HEK293T (cell line): ENCODE measurements around the gene COL26A1.

Experiments used
- CTCF ChIA-PET: fragments of 350-600 bp; formaldehyde crosslinking; extraction: SDS; loops from one replicate; lab custom pipeline; 2021; ENCODE audit warnings: antibody characterized with exemption, inconsistent platforms; lab: Yijun Ruan, JAX
- POLR2A ChIA-PET: fragments of 350-600 bp; formaldehyde crosslinking; extraction: SDS; loops from one replicate; lab custom pipeline; 2020; ENCODE audit warnings: antibody characterized with exemption, inconsistent platforms; lab: Yijun Ruan, JAX
- DNase-seq: peaks from one replicate; pipeline ENCODE4 v3.0.0; 2012; ENCODE audit warnings: mixed read lengths; ENCODE audit errors: extremely low spot score
- ARNT ChIP-seq: fragments of 450-650 bp; IDR thresholded peaks from 2 replicates; pipeline ENCODE4 v1.6.1; 2017; ENCODE audit warnings: mild to moderate bottlenecking
- BHLHE40 ChIP-seq: fragments of 450-650 bp; IDR thresholded peaks from 2 replicates; pipeline ENCODE4 v1.6.1; 2016; ENCODE audit warnings: mild to moderate bottlenecking, moderate library complexity, borderline replicate concordance
- CTBP1 ChIP-seq: fragments of 450-650 bp; IDR thresholded peaks from 2 replicates; pipeline ENCODE4 v1.6.1; 2016; ENCODE audit warnings: borderline replicate concordance
- ELF4 ChIP-seq: fragments of 450-650 bp; IDR thresholded peaks from 2 replicates; pipeline ENCODE4 v1.6.1; 2017; ENCODE audit warnings: antibody characterized with exemption
- FOXA1 ChIP-seq: fragments of 450-650 bp; IDR thresholded peaks from 2 replicates; pipeline ENCODE4 v1.6.1; 2016; ENCODE audit warnings: mild to moderate bottlenecking
- FOXK2 ChIP-seq: fragments of 450-650 bp; IDR thresholded peaks from 2 replicates; pipeline ENCODE4 v1.6.1; 2016; ENCODE audit warnings: mild to moderate bottlenecking
- FOXM1 ChIP-seq: fragments of 450-650 bp; IDR thresholded peaks from 2 replicates; pipeline ENCODE4 v1.6.1; 2017; ENCODE audit warnings: mild to moderate bottlenecking, borderline replicate concordance
- HDGF ChIP-seq: fragments of 450-650 bp; IDR thresholded peaks from 2 replicates; pipeline ENCODE4 v1.6.1; 2017; ENCODE audit warnings: antibody characterized with exemption, borderline replicate concordance
- L3MBTL2 ChIP-seq: fragments of 450-650 bp; conservative IDR thresholded peaks from 2 replicates; pipeline ENCODE4 v1.6.1; 2016; ENCODE audit warnings: mild to moderate bottlenecking
- LEF1 ChIP-seq: fragments of 450-650 bp; IDR thresholded peaks from 2 replicates; pipeline ENCODE4 v1.6.1; 2017; ENCODE audit warnings: mild to moderate bottlenecking, borderline replicate concordance
- NFRKB ChIP-seq: fragments of 450-650 bp; IDR thresholded peaks from 2 replicates; pipeline ENCODE4 v1.6.1; 2016; ENCODE audit warnings: mild to moderate bottlenecking, moderate library complexity
- PKNOX1 ChIP-seq: fragments of 450-650 bp; IDR thresholded peaks from 2 replicates; pipeline ENCODE4 v1.6.1; 2016
- SP1 ChIP-seq: fragments of 450-650 bp; IDR thresholded peaks from 2 replicates; pipeline ENCODE4 v1.6.1; 2017
- SUZ12 ChIP-seq: fragments of 450-650 bp; IDR thresholded peaks from 2 replicates; pipeline ENCODE4 v1.6.1; 2016; ENCODE audit warnings: mild to moderate bottlenecking
- TARDBP ChIP-seq: fragments of 450-650 bp; IDR thresholded peaks from 2 replicates; pipeline ENCODE4 v1.6.1; 2016
- ZNF384 ChIP-seq: fragments of 450-650 bp; IDR thresholded peaks from 2 replicates; pipeline ENCODE4 v1.6.1; 2016

Gene COL26A1

DNA sequence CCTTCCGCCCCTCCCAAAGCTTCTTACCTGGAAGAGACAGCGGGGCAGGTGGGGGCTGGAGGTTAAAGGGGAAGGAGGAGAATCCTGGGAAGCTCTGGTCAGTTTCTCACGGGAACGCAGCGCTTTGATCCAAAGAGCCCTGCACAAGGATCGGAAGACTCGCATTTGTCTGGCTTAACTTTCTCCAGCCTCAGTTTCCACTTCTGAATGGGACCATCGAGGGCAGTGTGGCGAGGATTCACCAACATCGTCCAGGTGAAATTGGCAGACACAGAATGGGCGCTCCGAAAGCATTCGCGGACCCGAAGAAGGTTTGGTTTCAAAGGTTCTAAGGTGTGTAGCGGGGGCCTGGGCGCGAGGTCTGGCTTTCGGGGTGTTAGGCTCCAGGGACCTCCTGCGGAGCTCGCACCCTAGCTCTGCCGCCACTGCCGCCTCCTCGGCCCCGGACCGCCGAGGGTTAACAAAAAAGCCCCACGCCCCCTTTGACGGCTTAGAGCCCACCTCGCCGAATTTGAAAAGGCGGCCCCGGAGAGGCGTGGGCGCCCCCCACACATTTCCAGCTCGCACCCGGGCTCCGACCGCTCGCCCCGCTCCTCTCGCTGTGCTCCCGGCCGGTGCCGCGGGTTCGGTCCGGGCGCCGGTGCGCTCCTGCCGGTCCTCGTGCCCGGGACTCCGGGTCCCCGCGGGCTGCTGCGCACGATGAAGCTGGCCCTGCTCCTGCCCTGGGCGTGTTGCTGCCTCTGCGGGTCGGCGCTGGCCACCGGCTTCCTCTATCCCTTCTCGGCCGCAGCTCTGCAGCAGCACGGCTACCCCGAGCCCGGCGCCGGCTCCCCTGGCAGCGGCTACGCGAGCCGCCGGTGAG lies at the start of gene COL26A1:
TSS of gene COL26A1 (plus strand) at position 542 of the 862 bp plus-strand sequence. CDS start at position 700, 158 bp downstream.
- CTCF ChIA-PET = interaction anchor here (0.6 to 1.9 kb wide), 2 partner anchors 49 to 55 kb away, joined by 3 to 9 read pairs; no protein-coding TSS in a partner anchor
- DNase-seq = peak; percentile 58
- TF ChIP-seq PKNOX1 (no peak), HDGF (no peak), L3MBTL2 (peak; percentile 79), FOXA1 (no peak), TARDBP (no peak), FOXM1 (no peak), ZNF384 (no peak), FOXK2 (no peak)
- POLR2A ChIA-PET = interaction anchor here (0.6 to 1.1 kb wide), 2 partner anchors 41 to 75 kb away, joined by 3 to 4 read pairs; partner anchors contain the start of gene IFT22

GRCh38 chr7:101315336-101315735 lies 47.3 kb upstream of the COL26A1 start:
- POLR2A ChIA-PET = no interaction called here
- TF ChIP-seq SP1 = no peak
- TF ChIP-seq HDGF = no peak
- no peak for TF ChIP-seq ELF4
- no peak for TF ChIP-seq NFRKB
- no peak for TF ChIP-seq FOXA1
- TF ChIP-seq CTBP1 = no peak
- no peak for TF ChIP-seq PKNOX1
- no peak for TF ChIP-seq L3MBTL2
- no peak for TF ChIP-seq SUZ12
- TF ChIP-seq FOXM1 = no peak
- no peak for TF ChIP-seq ARNT
- TF ChIP-seq BHLHE40 = no peak
- no peak for TF ChIP-seq FOXK2
- no peak for TF ChIP-seq LEF1
- no peak for TF ChIP-seq ZNF384
- TF ChIP-seq TARDBP = no peak
- CTCF ChIA-PET = interaction anchor here (0.5 to 1.2 kb wide), 7 partner anchors 68 to 1012 kb away, joined by 3 read pairs; no protein-coding TSS in a partner anchor
- no peak for DNase-seq

DNA sequence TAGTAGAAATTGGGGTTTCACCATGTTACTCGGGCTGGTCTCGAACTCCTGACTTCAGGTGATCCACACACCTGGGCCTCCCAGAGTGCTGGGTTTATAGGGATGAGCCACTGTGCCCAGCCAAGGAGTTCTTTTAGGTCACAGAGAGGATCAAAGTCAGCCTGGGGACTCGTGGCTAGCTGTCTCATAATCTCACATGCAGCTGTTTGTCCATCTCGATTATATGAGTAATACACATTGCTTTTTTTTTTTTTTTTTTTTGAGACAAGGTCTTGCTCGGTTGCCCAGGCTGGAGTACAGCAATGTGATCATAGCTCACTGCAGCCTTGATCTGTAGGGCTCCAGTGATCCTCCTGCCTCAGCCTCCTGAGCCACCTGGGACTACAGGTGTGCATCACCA lies 43.3 kb upstream of the COL26A1 start:
- POLR2A ChIA-PET = no interaction called here
- CTCF ChIA-PET = no interaction called here
- TF ChIP-seq FOXK2 (no peak), SUZ12 (no peak), FOXM1 (no peak), FOXA1 (no peak), SP1 (no peak)
- DNase-seq = no peak

GRCh38 chr7:101321491-101322401 lies 40.9 kb upstream of the COL26A1 start, which contains the start of gene IFT22:
Gene IFT22 (minus strand): TSS chr7:101321812. CDS start chr7:101321709, 103 bp downstream.
- DNase-seq = peak; percentile 91
- CTCF ChIA-PET = interaction anchor here (0.6 to 1.4 kb wide), 6 partner anchors 13 to 64 kb away, joined by 3 to 5 read pairs (median 4); no protein-coding TSS in a partner anchor
- TF ChIP-seq HDGF (no peak), L3MBTL2 (0 out of 2 replicates have a peak, but pooled peaks have one; percentile 4)
- POLR2A ChIA-PET = interaction anchor here (0.6 to 2.0 kb wide), 30 partner anchors 9 to 273 kb away, joined by 3 to 7 read pairs (median 4); partner anchors contain the start of gene COL26A1

DNA sequence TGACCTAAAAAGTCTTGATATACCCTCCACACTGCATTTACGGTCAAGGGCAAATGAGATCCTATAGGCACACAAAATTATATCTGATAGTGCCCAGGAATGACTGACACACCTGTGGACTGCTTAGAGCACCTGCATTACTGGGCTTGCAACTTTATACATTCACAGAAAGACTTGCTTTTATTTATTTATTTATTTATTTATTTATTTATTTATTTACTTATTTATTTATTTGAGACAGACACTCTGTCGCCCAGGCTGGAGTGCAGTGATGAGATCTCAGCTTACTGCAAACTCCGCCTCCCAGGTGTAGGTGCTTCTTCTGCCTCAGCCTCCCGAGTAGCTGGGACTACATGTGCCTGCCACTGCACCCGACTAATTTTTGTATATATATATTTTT lies 34.5 kb upstream of the COL26A1 start:
- TF ChIP-seq SUZ12 (no peak), FOXA1 (no peak), PKNOX1 (no peak), TARDBP (no peak), SP1 (no peak), LEF1 (no peak), HDGF (no peak), FOXM1 (no peak), BHLHE40 (no peak), CTBP1 (no peak), NFRKB (no peak), ARNT (no peak), L3MBTL2 (no peak), FOXK2 (no peak)
- CTCF ChIA-PET = no interaction called here
- DNase-seq = no peak
- POLR2A ChIA-PET = no interaction called here
